ENCODE measurements around the gene MAP2K4.
"Not testable (repeated sequence)": the region's sequence is repeated elsewhere in the genome, so short reads cannot be mapped to it uniquely, and the experiment has no call there.

The MAP2K4 gene

DNA sequence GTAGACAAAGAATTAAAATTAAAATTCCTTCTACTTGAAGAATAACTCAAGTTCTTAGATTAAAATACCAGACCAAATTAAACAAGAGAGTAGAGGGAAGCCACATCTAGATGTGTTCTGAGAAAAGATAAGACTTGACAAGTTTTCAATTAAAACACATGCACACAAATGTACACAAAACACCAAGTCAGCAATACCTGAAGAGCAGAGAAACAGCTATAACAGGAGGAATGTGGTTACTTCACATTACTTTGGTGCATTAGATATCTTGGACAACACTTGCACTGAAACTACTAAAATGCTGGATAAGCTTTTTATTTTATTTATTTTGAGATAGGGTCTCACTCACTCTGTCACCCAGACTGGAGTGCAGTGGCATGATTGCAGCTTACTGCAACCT is 113.9 kb downstream of the MAP2K4 start:
- FAIRE-seq: no peak
- DNase-seq (ENCODE audit: extremely low spot score, insufficient read length, low read depth): no peak

DNA sequence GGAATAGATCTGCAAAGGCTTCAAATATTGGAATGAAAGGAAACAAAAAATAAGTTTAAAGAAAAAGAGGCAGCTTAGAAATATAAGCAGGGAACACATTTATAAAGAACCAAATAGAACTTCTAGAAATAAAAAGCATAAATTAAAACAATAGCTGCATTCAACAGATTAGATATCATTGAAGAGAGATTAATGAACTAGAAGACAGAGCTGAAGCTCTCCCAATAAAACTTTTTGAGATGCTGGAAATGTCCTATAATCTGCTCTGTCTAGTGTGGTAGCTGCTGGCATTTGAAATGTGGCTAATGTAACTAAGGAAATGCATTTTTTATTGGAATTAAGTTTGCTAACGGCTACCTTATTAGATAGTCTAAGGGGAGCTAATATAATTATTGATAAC is 115.6 kb downstream of the MAP2K4 start:
- FAIRE-seq (no peak), DNase-seq (ENCODE audit: extremely low spot score, insufficient read length, low read depth) (no peak)

DNA sequence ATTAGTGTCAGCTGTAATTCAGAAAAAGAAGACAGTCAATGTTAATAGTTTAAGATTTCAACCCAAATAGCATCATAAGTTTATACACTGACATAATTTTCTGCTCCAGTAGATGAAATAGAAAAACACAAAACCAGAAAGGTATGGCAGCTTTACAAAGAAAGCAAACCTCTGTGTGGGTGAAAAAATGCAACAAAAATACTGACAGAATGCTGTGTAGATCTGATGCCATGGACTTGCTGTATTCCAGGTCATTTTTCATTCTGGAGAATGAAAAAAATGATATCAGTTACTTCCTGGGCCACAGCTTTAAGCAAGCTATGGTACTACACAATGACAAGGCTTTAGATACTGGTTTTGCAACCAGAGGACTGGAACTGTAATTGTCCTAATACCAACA is 116.0 kb downstream of the MAP2K4 start:
- DNase-seq (ENCODE audit: extremely low spot score, insufficient read length, low read depth): no peak

DNA sequence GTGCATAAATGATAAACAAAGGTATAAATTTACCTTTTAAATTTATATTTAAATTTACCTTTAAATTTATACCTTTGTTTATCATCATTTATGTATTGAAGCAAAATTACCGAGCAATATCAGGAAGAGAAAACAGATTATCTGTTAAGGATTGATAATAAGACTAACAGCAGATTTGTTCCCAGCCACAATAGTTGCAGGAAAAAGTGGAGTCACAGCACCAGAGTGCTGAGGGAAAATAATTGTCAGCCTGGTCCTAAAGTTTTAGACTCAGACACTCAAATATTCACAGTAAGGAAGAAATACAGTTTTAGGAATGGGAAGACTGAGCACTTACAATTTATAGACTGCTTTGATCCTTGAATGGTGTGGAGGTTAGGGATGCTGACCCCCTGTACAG is 117.2 kb downstream of the MAP2K4 start:
- FAIRE-seq (no peak), DNase-seq (ENCODE audit: extremely low spot score, insufficient read length, low read depth) (no peak)

More for the DNA sequence above, 116.0 kb downstream of the MAP2K4 start:
- FAIRE-seq: no peak

DNA sequence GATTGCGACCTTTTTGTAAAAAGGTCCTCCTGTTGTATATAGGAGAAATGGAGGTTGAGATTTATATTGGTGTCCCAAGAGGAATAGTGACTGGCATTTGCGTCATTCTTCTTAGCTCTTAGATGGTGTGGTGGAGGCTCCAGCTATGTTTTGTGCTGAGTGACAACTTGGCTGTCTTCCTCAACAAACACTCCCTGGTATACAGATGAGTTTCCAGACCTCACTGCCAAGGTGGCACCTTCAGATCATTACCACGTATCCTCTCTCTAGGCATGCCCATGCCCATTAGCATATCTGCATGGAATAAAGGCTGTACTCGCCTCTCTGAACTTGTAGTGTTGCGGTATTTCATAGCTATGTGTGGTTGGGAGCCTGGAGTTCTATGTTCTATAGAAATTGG is 120.0 kb downstream of the MAP2K4 start:
- FAIRE-seq (no peak), DNase-seq (ENCODE audit: extremely low spot score, insufficient read length, low read depth) (no peak)

DNA sequence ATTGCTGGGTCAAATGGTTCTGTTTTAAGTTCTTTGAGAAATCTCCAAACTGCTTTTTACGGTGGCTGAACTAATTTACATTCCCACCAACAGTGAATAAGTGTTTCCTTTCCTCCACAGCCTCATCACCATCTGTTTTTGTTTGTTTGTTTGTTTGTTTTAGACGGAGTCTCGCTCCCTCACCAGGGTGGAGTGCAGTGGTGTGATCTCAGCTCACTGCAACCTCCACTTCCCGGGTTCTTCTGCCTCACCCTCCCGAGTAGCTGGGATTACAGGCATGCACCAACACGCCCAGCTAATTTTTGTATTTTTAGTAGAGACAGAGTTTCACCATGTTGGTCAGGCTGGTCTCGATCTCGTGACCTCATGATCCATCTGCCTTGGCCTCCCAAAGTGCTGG is 141.5 kb downstream of the MAP2K4 start:
- not testable (repeated sequence) for FAIRE-seq; DNase-seq (ENCODE audit: extremely low spot score, insufficient read length, low read depth)

DNA sequence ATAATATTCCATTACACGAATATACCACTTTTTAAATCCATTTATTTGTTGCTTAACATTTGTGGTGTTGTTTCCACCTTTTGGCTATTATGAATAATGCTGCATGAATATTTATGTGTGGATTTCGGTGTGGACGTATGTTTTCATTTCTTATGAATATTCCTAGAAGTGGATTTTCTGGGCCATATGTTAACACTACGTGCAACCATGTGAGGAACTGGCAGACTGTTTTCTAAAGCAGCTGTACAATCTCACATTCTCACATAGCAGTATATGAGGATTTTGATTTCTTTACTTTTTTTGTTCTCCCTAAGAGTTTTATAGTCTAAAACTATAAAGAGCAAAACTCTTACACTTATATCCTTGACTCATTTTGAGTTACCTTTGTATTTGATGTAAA is 143.4 kb downstream of the MAP2K4 start:
- DNase-seq (ENCODE audit: extremely low spot score, insufficient read length, low read depth) (no peak), FAIRE-seq (no peak)

DNA sequence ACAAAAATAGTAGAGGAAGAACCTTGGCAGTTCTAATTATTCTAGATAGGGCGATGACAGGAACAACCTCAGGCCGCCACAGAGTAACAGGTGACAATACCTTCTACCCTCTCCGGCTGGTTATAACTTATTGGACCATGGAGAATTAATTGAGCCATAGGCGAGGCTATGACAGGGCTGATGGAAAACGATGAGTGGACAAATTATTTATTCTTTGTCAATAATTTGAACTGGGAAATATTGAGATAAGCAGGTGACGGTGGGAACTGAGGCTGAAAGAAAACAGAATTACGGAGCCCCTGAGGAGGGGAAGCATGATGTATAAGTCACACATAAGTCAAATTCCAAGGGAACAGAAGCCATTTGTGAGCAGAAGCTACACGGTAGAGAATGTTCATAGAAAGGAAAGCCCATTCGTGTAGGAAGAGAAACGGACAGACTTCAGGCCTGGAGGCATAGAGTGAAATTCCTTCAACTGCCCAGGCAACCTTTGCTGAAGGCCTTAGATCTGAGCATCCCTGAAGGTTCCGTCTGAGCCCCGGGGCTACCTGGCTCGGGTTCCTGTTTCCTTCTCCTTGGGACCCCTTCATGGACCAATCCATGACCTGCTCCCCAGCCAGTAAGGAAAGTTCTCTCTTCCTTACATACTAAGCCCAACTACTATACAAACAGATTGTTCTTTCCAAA is 158.1 kb downstream of the MAP2K4 start:
- FAIRE-seq: no peak

DNA sequence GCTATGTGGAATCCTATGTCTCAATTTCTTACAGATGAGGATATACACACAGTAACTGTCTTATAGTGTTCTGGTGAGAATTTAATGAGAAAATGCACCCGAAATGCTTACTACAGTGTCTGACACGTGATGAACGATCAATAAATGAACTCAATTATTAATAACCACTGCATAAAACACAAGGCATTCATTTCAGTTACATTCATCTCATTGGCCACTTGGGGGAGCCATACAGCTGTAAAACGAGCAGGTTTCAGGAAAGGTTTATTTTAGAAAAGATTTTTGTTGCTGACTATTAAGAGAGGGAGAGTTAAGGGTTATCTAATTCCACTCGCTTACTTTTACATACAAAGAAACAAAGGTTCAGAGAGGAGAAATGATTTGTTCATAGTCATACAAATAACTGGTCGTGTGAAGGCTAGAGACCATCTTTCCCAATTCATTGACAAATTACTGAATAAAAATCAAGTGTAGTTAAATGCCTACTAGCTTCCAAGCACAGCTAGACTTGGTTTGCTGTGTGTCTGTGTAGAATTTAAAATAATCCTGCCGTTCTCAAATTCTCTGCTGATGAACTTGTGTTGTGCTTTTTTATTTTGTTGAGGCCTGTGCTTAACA is 160.1 kb downstream of the MAP2K4 start:
- DNase-seq (ENCODE audit: extremely low spot score, insufficient read length, low read depth): no peak
- peak; percentile 66 for FAIRE-seq

More for the DNA sequence above, 158.1 kb downstream of the MAP2K4 start:
- no peak for DNase-seq (ENCODE audit: extremely low spot score, insufficient read length, low read depth)

DNA sequence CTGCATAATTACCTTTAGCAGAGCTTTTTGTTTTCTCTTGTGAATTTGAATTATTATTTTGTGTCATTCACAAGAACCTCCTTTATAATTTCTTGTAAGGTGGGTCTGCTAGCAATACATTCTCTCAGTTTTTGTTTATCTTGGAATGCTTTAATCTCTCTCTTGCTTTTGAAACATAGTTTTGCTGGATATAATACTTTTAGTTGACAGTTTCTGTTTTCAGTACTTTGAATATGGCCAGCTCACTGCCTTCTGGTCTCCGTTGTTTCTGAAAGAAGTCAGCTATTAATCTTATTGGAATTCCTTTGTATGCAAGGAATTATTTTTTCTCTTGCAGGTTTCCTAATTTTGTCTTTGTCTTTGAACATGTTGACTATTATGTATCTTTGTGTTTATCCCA is 167.0 kb downstream of the MAP2K4 start:
- DNase-seq (ENCODE audit: extremely low spot score, insufficient read length, low read depth) (no peak), FAIRE-seq (no peak)

DNA sequence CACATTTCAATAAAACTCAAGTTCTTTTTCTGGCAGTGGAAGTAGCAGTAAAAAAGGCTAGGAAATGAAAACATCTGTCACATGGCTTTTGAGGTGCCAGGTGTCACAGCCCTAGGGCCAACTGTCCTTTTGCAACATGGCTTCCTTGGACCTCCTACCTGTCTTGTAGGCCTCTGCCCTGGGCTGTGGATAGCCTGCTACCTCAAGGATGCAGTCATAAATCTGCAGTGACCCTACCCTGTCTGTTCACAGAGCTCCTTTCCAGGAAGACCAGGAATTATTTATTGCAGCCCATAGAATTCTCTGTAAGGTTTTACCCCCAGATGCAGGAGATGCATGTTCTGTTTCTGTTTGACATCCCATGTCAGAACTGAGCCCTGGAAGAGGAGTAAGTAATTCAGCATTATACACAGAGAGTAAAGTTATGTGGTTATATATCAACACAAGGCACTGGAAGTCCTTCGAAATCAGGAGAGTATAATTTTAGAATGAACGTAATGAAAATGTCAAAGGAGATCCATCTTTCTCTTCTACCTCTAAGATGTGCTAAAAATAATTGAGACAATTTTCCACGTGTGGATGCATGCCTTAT is 172.6 kb downstream of the MAP2K4 start:
- FAIRE-seq (no peak), DNase-seq (ENCODE audit: extremely low spot score, insufficient read length, low read depth) (no peak)

All from GM18507 (cell line).